ENCODE data around the gene NSRP1.

The NSRP1 gene

DNA sequence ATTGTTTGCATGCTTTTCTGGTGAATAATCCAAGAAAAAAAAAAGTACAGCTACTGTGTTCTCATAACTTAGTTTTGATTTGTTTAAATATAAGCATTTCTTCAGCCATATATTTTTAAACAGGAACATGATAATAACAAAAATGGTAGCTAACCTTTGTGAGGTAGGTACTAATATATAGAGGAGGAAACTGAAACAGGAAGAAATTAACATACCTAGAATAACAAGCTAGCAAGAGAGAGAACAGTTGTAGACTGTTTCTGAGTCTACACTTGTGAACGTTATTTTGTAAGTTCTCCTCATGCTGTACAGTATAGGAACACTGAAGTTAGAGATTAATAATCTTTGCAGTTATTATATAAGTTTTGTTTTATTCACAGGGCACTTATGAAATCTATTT, 49.3 kb downstream of the NSRP1 start:
- TF ChIP-seq TAF1 (IDR thresholded peaks at IDR 0.05; ENCODE audit: low read depth): no peak
- no peak for TF ChIP-seq EP300 (IDR thresholded peaks at IDR 0.05; ENCODE audit: borderline replicate concordance)
- no peak for TF ChIP-seq TEAD4 (IDR thresholded peaks at IDR 0.05)

DNA sequence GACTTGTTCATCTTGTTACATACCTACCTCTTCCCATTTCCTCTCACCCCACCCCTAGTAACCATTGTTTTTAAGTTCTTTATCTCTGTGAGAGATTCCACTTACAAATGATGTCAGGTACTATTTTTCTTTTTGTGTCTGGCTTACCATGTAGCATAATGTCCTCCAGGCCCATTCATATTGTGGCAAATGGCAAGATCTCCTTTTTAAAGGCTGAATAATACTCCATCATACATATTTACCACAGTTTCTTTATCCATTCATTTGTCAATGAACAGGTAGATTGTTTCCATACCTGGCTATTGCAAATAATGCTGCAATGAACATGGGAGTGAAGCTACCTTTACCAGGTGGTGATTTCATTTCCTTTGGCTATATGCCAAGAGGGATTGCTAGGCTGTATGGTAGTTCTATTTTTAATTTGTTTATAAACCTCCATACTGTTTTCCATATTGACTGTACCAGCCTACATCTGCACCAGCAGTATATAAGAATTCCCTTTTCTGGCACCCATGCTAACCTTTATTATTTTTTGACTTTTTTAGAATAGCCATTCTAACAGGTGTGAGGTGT, 53.9 kb downstream of the NSRP1 start:
- peak; percentile 60 for TF ChIP-seq NFIC (IDR thresholded peaks at IDR 0.05)
- no peak for TF ChIP-seq TAF1 (IDR thresholded peaks at IDR 0.05; ENCODE audit: low read depth)

DNA sequence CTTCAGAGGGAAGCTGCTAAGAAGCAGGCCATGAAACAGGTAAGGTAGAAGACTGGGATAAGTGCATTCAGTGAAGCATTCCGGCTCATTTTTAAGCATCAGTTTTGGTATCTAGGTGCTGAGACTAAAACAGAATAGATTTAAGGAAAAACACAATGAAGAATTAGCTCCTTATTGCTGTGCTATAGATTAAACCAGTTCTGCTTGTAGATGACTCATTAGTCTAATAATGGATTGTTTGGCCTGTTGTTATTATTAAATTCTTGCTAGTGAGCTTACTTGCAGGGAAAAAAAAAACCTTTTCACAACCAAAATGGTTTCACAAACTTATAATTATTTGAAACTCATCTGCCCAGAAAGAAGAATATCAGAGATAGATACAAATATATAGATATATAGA, 55.9 kb downstream of the NSRP1 start:
- TF ChIP-seq, protein P1, sequence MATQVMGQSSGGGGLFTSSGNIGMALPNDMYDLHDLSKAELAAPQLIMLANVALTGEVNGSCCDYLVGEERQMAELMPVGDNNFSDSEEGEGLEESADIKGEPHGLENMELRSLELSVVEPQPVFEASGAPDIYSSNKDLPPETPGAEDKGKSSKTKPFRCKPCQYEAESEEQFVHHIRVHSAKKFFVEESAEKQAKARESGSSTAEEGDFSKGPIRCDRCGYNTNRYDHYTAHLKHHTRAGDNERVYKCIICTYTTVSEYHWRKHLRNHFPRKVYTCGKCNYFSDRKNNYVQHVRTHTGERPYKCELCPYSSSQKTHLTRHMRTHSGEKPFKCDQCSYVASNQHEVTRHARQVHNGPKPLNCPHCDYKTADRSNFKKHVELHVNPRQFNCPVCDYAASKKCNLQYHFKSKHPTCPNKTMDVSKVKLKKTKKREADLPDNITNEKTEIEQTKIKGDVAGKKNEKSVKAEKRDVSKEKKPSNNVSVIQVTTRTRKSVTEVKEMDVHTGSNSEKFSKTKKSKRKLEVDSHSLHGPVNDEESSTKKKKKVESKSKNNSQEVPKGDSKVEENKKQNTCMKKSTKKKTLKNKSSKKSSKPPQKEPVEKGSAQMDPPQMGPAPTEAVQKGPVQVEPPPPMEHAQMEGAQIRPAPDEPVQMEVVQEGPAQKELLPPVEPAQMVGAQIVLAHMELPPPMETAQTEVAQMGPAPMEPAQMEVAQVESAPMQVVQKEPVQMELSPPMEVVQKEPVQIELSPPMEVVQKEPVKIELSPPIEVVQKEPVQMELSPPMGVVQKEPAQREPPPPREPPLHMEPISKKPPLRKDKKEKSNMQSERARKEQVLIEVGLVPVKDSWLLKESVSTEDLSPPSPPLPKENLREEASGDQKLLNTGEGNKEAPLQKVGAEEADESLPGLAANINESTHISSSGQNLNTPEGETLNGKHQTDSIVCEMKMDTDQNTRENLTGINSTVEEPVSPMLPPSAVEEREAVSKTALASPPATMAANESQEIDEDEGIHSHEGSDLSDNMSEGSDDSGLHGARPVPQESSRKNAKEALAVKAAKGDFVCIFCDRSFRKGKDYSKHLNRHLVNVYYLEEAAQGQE (IDR thresholded peaks at IDR 0.05; ENCODE audit: low read depth): no peak
- TF ChIP-seq CEBPB (IDR thresholded peaks at IDR 0.05): no peak
- TF ChIP-seq, protein P2, sequence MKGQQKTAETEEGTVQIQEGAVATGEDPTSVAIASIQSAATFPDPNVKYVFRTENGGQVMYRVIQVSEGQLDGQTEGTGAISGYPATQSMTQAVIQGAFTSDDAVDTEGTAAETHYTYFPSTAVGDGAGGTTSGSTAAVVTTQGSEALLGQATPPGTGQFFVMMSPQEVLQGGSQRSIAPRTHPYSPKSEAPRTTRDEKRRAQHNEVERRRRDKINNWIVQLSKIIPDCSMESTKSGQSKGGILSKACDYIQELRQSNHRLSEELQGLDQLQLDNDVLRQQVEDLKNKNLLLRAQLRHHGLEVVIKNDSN (IDR thresholded peaks at IDR 0.05): no peak
- TF ChIP-seq ZBTB7A (IDR thresholded peaks at IDR 0.05; ENCODE audit: low read depth): no peak
- no peak for TF ChIP-seq EP300 (IDR thresholded peaks at IDR 0.05; ENCODE audit: borderline replicate concordance)
- no peak for TF ChIP-seq NFIC (IDR thresholded peaks at IDR 0.05)
- no peak for TF ChIP-seq TEAD4 (IDR thresholded peaks at IDR 0.05)
- TF ChIP-seq FOXM1 (IDR thresholded peaks at IDR 0.05; ENCODE audit: borderline replicate concordance, low read depth): no peak
- no peak for TF ChIP-seq TCF12 (IDR thresholded peaks at IDR 0.05; ENCODE audit: low read depth)
- no peak for TF ChIP-seq RAD21 (IDR thresholded peaks at IDR 0.05; ENCODE audit: low read depth)
- TF ChIP-seq, protein P3, sequence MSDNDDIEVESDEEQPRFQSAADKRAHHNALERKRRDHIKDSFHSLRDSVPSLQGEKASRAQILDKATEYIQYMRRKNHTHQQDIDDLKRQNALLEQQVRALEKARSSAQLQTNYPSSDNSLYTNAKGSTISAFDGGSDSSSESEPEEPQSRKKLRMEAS (IDR thresholded peaks at IDR 0.05): no peak
- TF ChIP-seq YY1 (IDR thresholded peaks at IDR 0.05; ENCODE audit: low read depth): no peak
- TF ChIP-seq EGR1 (IDR thresholded peaks at IDR 0.05): no peak
- TF ChIP-seq TAF1 (IDR thresholded peaks at IDR 0.05; ENCODE audit: low read depth): no peak
- no peak for TF ChIP-seq CREB1 (IDR thresholded peaks at IDR 0.05; ENCODE audit: low read depth)

DNA sequence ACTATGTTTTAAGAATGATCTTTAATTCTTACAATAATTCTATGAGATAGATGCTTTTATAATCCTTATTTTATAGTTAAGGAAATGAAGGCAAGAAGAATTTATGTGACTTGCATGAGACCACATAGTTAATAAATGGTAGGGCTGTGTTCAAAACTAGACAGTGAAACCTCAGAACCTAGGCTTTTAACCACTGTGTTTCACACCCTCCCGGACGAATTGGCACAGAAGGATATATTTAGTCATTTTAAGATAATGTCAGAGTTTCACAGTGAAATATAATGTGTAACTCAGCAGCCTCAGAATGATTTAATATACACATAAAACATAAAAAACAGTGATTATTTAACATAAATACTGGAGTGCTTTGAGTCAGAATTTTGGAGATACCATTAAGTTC, 57.0 kb downstream of the NSRP1 start:
- TF ChIP-seq EP300 (IDR thresholded peaks at IDR 0.05; ENCODE audit: borderline replicate concordance): no peak
- TF ChIP-seq, protein P1 (IDR thresholded peaks at IDR 0.05; ENCODE audit: low read depth): no peak
- no peak for TF ChIP-seq CEBPB (IDR thresholded peaks at IDR 0.05)
- no peak for TF ChIP-seq ZBTB7A (IDR thresholded peaks at IDR 0.05; ENCODE audit: low read depth)

DNA sequence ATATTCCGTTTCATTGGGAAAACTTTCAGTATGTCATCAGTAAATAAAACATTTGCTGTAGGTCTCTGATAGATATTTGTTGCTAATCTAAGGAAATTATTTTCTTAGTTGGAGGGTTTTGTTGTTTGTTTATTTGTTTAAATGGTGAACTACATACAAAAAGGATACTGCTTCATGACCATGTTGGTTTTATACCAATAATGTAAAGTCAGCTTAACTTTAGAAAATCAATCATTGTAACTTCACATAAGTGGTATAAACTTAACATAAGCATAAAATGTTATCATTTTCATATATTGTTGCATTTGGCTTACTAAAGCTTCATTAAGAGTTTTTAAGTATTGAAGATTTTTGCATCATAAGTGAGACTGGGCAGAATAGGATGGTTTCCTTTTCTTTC, 57.9 kb downstream of the NSRP1 start:
- no peak for TF ChIP-seq CREB1 (IDR thresholded peaks at IDR 0.05; ENCODE audit: low read depth)
- TF ChIP-seq ZBTB7A (IDR thresholded peaks at IDR 0.05; ENCODE audit: low read depth): no peak
- TF ChIP-seq EGR1 (IDR thresholded peaks at IDR 0.05): no peak
- TF ChIP-seq, protein P3 (IDR thresholded peaks at IDR 0.05): no peak
- TF ChIP-seq YY1 (IDR thresholded peaks at IDR 0.05; ENCODE audit: low read depth): no peak
- no peak for TF ChIP-seq TEAD4 (IDR thresholded peaks at IDR 0.05)
- TF ChIP-seq, protein P2 (IDR thresholded peaks at IDR 0.05): no peak
- TF ChIP-seq FOXM1 (IDR thresholded peaks at IDR 0.05; ENCODE audit: borderline replicate concordance, low read depth): no peak
- TF ChIP-seq RAD21 (IDR thresholded peaks at IDR 0.05; ENCODE audit: low read depth): no peak
- no peak for TF ChIP-seq TAF1 (IDR thresholded peaks at IDR 0.05; ENCODE audit: low read depth)
- no peak for TF ChIP-seq NFIC (IDR thresholded peaks at IDR 0.05)
- TF ChIP-seq EP300 (IDR thresholded peaks at IDR 0.05; ENCODE audit: borderline replicate concordance): no peak
- TF ChIP-seq TCF12 (IDR thresholded peaks at IDR 0.05; ENCODE audit: low read depth): no peak
- TF ChIP-seq, protein P1 (IDR thresholded peaks at IDR 0.05; ENCODE audit: low read depth): no peak
- TF ChIP-seq CEBPB (IDR thresholded peaks at IDR 0.05): no peak

All from Ishikawa (cell line).